DOHH2 (cell line): ENCODE data around the gene RAB4B.

Experiments
- H3F3A ChIP-seq: fragments of 200-600 bp; sonication (generic), shearing (Covaris generic); 2 replicates; pipeline ENCODE4 v1.6.0; 2016; ENCODE audit warnings: antibody characterized with exemption, mild to moderate bottlenecking; ENCODE audit not compliant: control insufficient read depth, insufficient read depth
- H3K27ac ChIP-seq: fragments of 200-600 bp; sonication (generic); 2 replicates; pipeline ENCODE4 v1.5.1; 2014; ENCODE audit warnings: low read depth, mild to moderate bottlenecking, low read length, moderate library complexity
- H3K27me3 ChIP-seq: fragments of 200-600 bp; sonication (generic); 2 replicates; pipeline ENCODE4 v1.6.1; 2014; ENCODE audit warnings: mild to moderate bottlenecking, low read length, mixed read lengths; ENCODE audit not compliant: control insufficient read depth
- H3K36me3 ChIP-seq: fragments of 200-600 bp; sonication (generic); 2 replicates; pipeline ENCODE4 v1.6.1; 2014; ENCODE audit warnings: mild to moderate bottlenecking, low read length, moderate library complexity, mixed read lengths; ENCODE audit not compliant: control insufficient read depth
- H3K4me1 ChIP-seq: fragments of 200-600 bp; sonication (generic); 2 replicates; pipeline ENCODE4 v1.6.1; 2014; ENCODE audit warnings: mild to moderate bottlenecking, low read length, mixed read lengths; ENCODE audit not compliant: control insufficient read depth
- H3K4me2 ChIP-seq: fragments of 200-600 bp; sonication (generic); 2 replicates; pipeline ENCODE4 v1.6.0; 2014; ENCODE audit warnings: mild to moderate bottlenecking, low read length, moderate library complexity
- H3K4me3 ChIP-seq: fragments of 200-600 bp; sonication (generic); 2 replicates; pipeline ENCODE4 v1.5.1; 2014; ENCODE audit warnings: mild to moderate bottlenecking, low read length, mixed read lengths
- H3K79me2 ChIP-seq: fragments of 200-600 bp; sonication (generic); 2 replicates; pipeline ENCODE4 v1.6.1; 2014; ENCODE audit warnings: mild to moderate bottlenecking, low read length, mixed read lengths; ENCODE audit not compliant: control insufficient read depth
- H3K9me2 ChIP-seq: fragments of 200-600 bp; sonication (generic); replicated peaks from 2 replicates; pipeline ENCODE4 v1.6.1; 2014; ENCODE audit warnings: mild to moderate bottlenecking, low read length, mixed read lengths; ENCODE audit not compliant: control insufficient read depth
- H3K9me3 ChIP-seq: fragments of 200-600 bp; sonication (generic); 2 replicates; pipeline ENCODE4 v1.6.1; 2014; ENCODE audit warnings: antibody characterized with exemption, low read length, mixed read lengths; ENCODE audit not compliant: control insufficient read depth, insufficient read depth
- H4K20me1 ChIP-seq: fragments of 200-600 bp; sonication (generic); 2 replicates; pipeline ENCODE4 v1.6.0; 2014; ENCODE audit warnings: low read depth, mild to moderate bottlenecking, antibody characterized with exemption, low read length, moderate library complexity; ENCODE audit not compliant: control insufficient read depth, insufficient read depth
- EZH2phosphoT487 ChIP-seq: fragments of 200-600 bp; sonication (generic); IDR thresholded peaks from 2 replicates; pipeline ENCODE4 v1.6.1; 2017; ENCODE audit warnings: borderline replicate concordance, mild to moderate bottlenecking, antibody characterized with exemption, low read length, moderate library complexity, mixed read lengths
- TF ChIP-seq, protein P1 (sequence below): fragments of 200-600 bp; sonication (generic); IDR thresholded peaks from one replicate; pipeline ENCODE4 v1.5.1; 2014; ENCODE audit warnings: antibody characterized with exemption, mild to moderate bottlenecking, low read depth, low read length; ENCODE audit not compliant: poor library complexity, severe bottlenecking

Gene RAB4B

GRCh38 chr19:40744554-40745401, 33.3 kb upstream of the RAB4B start:
- Histone ChIP-seq H3K9me3 (no peaks in the 10 kb centered on the region), H4K20me1 (no peaks in the 10 kb centered on the region), H3F3A (no peaks in the 10 kb centered on the region), H3K4me1 (peaks cover 21% of the 10 kb centered on the region), H3K4me2 (no peak overlapping the region), H3K79me2 (peaks cover 20% of the 10 kb centered on the region), H3K27me3 (no peaks in the 10 kb centered on the region), H3K9me2 (no peaks in the 10 kb centered on the region), H3K4me3 (no peak overlapping the region), H3K27ac (no peak overlapping the region), H3K36me3 (peaks cover 6% of the 10 kb centered on the region; the same call in 1 of the 2 replicates)
- no peak for TF ChIP-seq EZH2phosphoT487
- TF ChIP-seq, protein P1, sequence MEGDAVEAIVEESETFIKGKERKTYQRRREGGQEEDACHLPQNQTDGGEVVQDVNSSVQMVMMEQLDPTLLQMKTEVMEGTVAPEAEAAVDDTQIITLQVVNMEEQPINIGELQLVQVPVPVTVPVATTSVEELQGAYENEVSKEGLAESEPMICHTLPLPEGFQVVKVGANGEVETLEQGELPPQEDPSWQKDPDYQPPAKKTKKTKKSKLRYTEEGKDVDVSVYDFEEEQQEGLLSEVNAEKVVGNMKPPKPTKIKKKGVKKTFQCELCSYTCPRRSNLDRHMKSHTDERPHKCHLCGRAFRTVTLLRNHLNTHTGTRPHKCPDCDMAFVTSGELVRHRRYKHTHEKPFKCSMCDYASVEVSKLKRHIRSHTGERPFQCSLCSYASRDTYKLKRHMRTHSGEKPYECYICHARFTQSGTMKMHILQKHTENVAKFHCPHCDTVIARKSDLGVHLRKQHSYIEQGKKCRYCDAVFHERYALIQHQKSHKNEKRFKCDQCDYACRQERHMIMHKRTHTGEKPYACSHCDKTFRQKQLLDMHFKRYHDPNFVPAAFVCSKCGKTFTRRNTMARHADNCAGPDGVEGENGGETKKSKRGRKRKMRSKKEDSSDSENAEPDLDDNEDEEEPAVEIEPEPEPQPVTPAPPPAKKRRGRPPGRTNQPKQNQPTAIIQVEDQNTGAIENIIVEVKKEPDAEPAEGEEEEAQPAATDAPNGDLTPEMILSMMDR: peak; percentile 49

DNA sequence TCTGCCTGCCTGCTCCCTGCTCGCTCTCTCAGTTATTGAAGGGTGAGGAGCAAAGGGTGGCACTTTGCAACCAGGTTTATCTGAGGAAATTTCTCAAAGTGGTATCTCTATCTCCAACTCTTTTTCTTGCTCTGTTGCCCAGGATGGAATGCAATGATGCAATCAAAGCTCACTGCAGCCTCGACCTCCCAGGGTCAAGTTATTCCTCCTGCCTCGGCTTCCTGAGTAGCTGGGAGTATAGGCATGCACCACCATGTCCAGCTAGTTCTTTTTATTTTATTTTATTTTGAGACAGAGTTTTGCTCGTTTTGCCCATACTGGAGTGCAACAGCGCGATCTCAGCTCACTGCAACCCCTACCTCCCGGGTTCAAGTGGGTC, 32.7 kb upstream of the RAB4B start:
- Histone ChIP-seq H3K4me3 (no peak overlapping the region), H3K79me2 (peaks cover 24% of the 10 kb centered on the region), H3K27ac (no peak overlapping the region), H3F3A (no peaks in the 10 kb centered on the region), H3K36me3 (peaks cover 10% of the 10 kb centered on the region; the same call in 1 of the 2 replicates), H3K27me3 (no peaks in the 10 kb centered on the region), H3K9me2 (no peaks in the 10 kb centered on the region), H4K20me1 (no peaks in the 10 kb centered on the region), H3K4me1 (peaks cover 22% of the 10 kb centered on the region), H3K9me3 (no peaks in the 10 kb centered on the region), H3K4me2 (no peak overlapping the region)
- TF ChIP-seq, protein P1: no peak
- no peak for TF ChIP-seq EZH2phosphoT487

GRCh38 chr19:40747536-40747935, 30.5 kb upstream of the RAB4B start:
- no peak overlapping the region for H3K27ac ChIP-seq
- H3F3A ChIP-seq: no peaks in the 10 kb centered on the region
- TF ChIP-seq, protein P1: no peak
- TF ChIP-seq EZH2phosphoT487: no peak
- peaks cover 25% of the 10 kb centered on the region for H3K4me1 ChIP-seq
- peaks cover 2% of the 10 kb centered on the region; the same call in 1 of the 2 replicates for H4K20me1 ChIP-seq
- H3K9me2 ChIP-seq: no peaks in the 10 kb centered on the region
- H3K4me3 ChIP-seq: no peak overlapping the region
- peaks cover 25% of the 10 kb centered on the region for H3K36me3 ChIP-seq
- peaks cover 40% of the 10 kb centered on the region for H3K79me2 ChIP-seq
- peak overlapping the region; percentile 93; the same call in 1 of the 2 replicates for H3K4me2 ChIP-seq
- H3K27me3 ChIP-seq: no peaks in the 10 kb centered on the region
- no peaks in the 10 kb centered on the region for H3K9me3 ChIP-seq
